22Rv1 (cell line): ENCODE measurements around the gene DYNC1I1.

Experiments
- CTCF ChIP-seq: fragments of 450-650 bp; IDR thresholded peaks from 2 replicates; pipeline ENCODE4 v1.5.1; 2017; ENCODE audit warnings: mild to moderate bottlenecking
- ZFX ChIP-seq: fragments of 450-650 bp; IDR thresholded peaks from 2 replicates; pipeline ENCODE4 v1.6.1; 2017; ENCODE audit warnings: antibody characterized with exemption, borderline replicate concordance

DNA sequence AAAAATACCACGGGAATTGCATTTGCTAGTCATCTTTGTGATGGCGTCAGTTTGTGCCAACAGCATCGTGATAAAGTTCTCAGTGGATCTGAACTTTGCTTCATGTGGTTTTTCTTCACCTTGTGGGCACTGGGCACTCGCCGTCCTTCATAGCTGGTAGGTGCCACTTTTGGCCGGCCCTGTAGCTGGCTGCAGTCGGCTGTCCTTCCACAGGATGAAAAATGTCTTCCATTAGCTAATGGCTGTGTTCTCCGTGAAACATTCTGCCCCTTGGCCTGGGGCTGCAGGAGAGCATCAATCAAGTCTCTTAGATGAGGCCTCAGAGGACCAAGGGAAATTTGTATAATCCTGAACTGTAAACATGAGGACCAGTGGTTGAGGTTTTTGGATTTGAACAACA lies 145.3 kb downstream of the DYNC1I1 start:
- TF ChIP-seq CTCF (no peak), ZFX (no peak)
